SJSA1 (cell line): ENCODE results near the gene ERC1. TPM values are rescaled to one million over a fixed set of nuclear protein-coding genes. Genes with fewer than 3 reads are reported as not detected.

ENCODE experiments used
- DNase-seq, 2 experiments: peaks; one replicate each; pipeline ENCODE4 v3.0.0-alpha.2; 2015 to 2020; ENCODE audit warnings: low spot score in 2 of 2, low read depth in 1 of 2
- H3K27ac ChIP-seq: fragments of 250-450 bp; sonication (Bioruptor Pico); 2 replicates; pipeline ENCODE4 v1.5.1; 2020; ENCODE audit warnings: mild to moderate bottlenecking, moderate library complexity
- H3K27me3 ChIP-seq: fragments of 250-450 bp; sonication (Bioruptor Pico); replicated peaks from 2 replicates; pipeline ENCODE4 v1.5.1; 2020; ENCODE audit warnings: mild to moderate bottlenecking, moderate library complexity
- H3K36me3 ChIP-seq: fragments of 250-450 bp; sonication (Bioruptor Pico); 2 replicates; pipeline ENCODE4 v1.5.1; 2020; ENCODE audit warnings: mild to moderate bottlenecking
- H3K4me1 ChIP-seq: fragments of 250-450 bp; sonication (Bioruptor Pico); replicated peaks from 2 replicates; pipeline ENCODE4 v1.6.1; 2021; ENCODE audit warnings: mild to moderate bottlenecking
- H3K4me3 ChIP-seq: fragments of 250-450 bp; sonication (Bioruptor Pico); 2 replicates; pipeline ENCODE4 v1.5.1; 2020; ENCODE audit warnings: mild to moderate bottlenecking
- H3K9me3 ChIP-seq: fragments of 250-450 bp; sonication (Bioruptor Pico); replicated peaks from 2 replicates; pipeline ENCODE4 v1.5.1; 2020; ENCODE audit warnings: mild to moderate bottlenecking
- total RNA-seq: library from RNA; depleted of rRNA; stranded (reverse); fragments of >200 nt; shearing (Covaris generic); gene quantifications from 2 replicates; pipeline ENCODE4 v1.2.3, GENCODE V29; 2014

ERC1 gene
- total RNA-seq, 1 experiment from 2014 or later = 19.7 TPM

- no peak overlapping the region for H3K27ac ChIP-seq
- no peaks in the 10 kb centered on the region for H3K27me3 ChIP-seq
- no peak for DNase-seq
- no peak overlapping the region for H3K4me3 ChIP-seq
- H3K36me3 ChIP-seq = no peaks in the 10 kb centered on the region
- no peaks in the 10 kb centered on the region for H3K9me3 ChIP-seq
- H3K4me1 ChIP-seq = peaks cover 4% of the 10 kb centered on the region; the same call in 1 of the 2 replicates
These were observed 22.5 kb upstream of the ERC1 start for GRCh38 chr12:968545-968944.

GRCh38 chr12:969821-970220 is 21.2 kb upstream of the ERC1 start:
- H3K9me3 ChIP-seq = no peaks in the 10 kb centered on the region
- no peak for DNase-seq
- no peak overlapping the region for H3K4me3 ChIP-seq
- H3K4me1 ChIP-seq = peaks cover 4% of the 10 kb centered on the region; the same call in 1 of the 2 replicates
- no peaks in the 10 kb centered on the region for H3K36me3 ChIP-seq
- no peaks in the 10 kb centered on the region for H3K27me3 ChIP-seq
- H3K27ac ChIP-seq = no peak overlapping the region

- Histone ChIP-seq H3K27ac (no peak overlapping the region), H3K27me3 (no peaks in the 10 kb centered on the region)
- no peak for DNase-seq
These were observed 19.0 kb upstream of the ERC1 start for GRCh38 chr12:971991-972390.

GRCh38 chr12:974271-974862 is 16.7 kb upstream of the ERC1 start:
- Histone ChIP-seq H3K4me3 (no peak overlapping the region), H3K36me3 (no peaks in the 10 kb centered on the region), H3K27ac (no peak overlapping the region), H3K27me3 (no peaks in the 10 kb centered on the region), H3K9me3 (no peaks in the 10 kb centered on the region), H3K4me1 (no peaks in the 10 kb centered on the region)
- no peak for DNase-seq

More at GRCh38 chr12:971991-972390, 19.0 kb upstream of the ERC1 start:
- no peak overlapping the region for H3K4me3 ChIP-seq
- H3K9me3 ChIP-seq = no peaks in the 10 kb centered on the region
- H3K4me1 ChIP-seq = peaks cover 4% of the 10 kb centered on the region; the same call in 1 of the 2 replicates
- no peaks in the 10 kb centered on the region for H3K36me3 ChIP-seq

GRCh38 chr12:976644-977043 is 14.4 kb upstream of the ERC1 start:
- DNase-seq = no peak
- peaks cover 8% of the 10 kb centered on the region for H3K4me1 ChIP-seq
- no peaks in the 10 kb centered on the region for H3K27me3 ChIP-seq
- H3K27ac ChIP-seq = no peak overlapping the region
- H3K36me3 ChIP-seq = no peaks in the 10 kb centered on the region
- no peak overlapping the region for H3K4me3 ChIP-seq
- H3K9me3 ChIP-seq = no peaks in the 10 kb centered on the region

GRCh38 chr12:977156-977555 is 13.9 kb upstream of the ERC1 start:
- H3K4me3 ChIP-seq = no peak overlapping the region

GRCh38 chr12:979349-979748 is 11.7 kb upstream of the ERC1 start:
- Histone ChIP-seq H3K9me3 (no peaks in the 10 kb centered on the region), H3K36me3 (no peaks in the 10 kb centered on the region), H3K27me3 (no peaks in the 10 kb centered on the region), H3K4me1 (peaks cover 8% of the 10 kb centered on the region), H3K4me3 (no peak overlapping the region), H3K27ac (no peak overlapping the region)
- DNase-seq = no peak

More at GRCh38 chr12:977156-977555, 13.9 kb upstream of the ERC1 start:
- H3K4me1 ChIP-seq = peaks cover 8% of the 10 kb centered on the region
- DNase-seq = no peak
- no peaks in the 10 kb centered on the region for H3K9me3 ChIP-seq
- H3K36me3 ChIP-seq = no peaks in the 10 kb centered on the region
- no peaks in the 10 kb centered on the region for H3K27me3 ChIP-seq
- no peak overlapping the region for H3K27ac ChIP-seq

- Histone ChIP-seq H3K4me1 (peaks cover 8% of the 10 kb centered on the region), H3K27me3 (no peaks in the 10 kb centered on the region), H3K36me3 (no peaks in the 10 kb centered on the region), H3K27ac (no peak overlapping the region), H3K9me3 (no peaks in the 10 kb centered on the region), H3K4me3 (no peak overlapping the region)
- DNase-seq = peak; percentile 39 to 61
These were observed 9.7 kb upstream of the ERC1 start for GRCh38 chr12:981176-981828.

GRCh38 chr12:981961-982360 is 9.1 kb upstream of the ERC1 start:
- Histone ChIP-seq H3K9me3 (no peaks in the 10 kb centered on the region), H3K36me3 (no peaks in the 10 kb centered on the region), H3K4me3 (no peak overlapping the region), H3K4me1 (peaks cover 8% of the 10 kb centered on the region), H3K27ac (no peak overlapping the region), H3K27me3 (no peaks in the 10 kb centered on the region)
- DNase-seq = peak in 1 of 2 experiments; percentile 30

GRCh38 chr12:988646-989045 is 2.4 kb upstream of the ERC1 start:
- H3K27me3 ChIP-seq = no peaks in the 10 kb centered on the region
- H3K36me3 ChIP-seq = peaks cover 3% of the 10 kb centered on the region; the same call in 1 of the 2 replicates
- no peak overlapping the region for H3K27ac ChIP-seq
- H3K4me3 ChIP-seq = no peak overlapping the region
- no peak for DNase-seq
- H3K9me3 ChIP-seq = no peaks in the 10 kb centered on the region
- peaks cover 21% of the 10 kb centered on the region for H3K4me1 ChIP-seq

GRCh38 chr12:989051-989450 is 2.0 kb upstream of the ERC1 start:
- no peak overlapping the region for H3K4me3 ChIP-seq

GRCh38 chr12:989751-990660 is 1.0 kb upstream of the ERC1 start:
- no peaks in the 10 kb centered on the region for H3K9me3 ChIP-seq
- H3K27ac ChIP-seq = peak overlapping the region; percentile 96
- H3K4me1 ChIP-seq = peaks cover 21% of the 10 kb centered on the region
- peak; percentile 66 to 79 for DNase-seq
- no peaks in the 10 kb centered on the region for H3K27me3 ChIP-seq
- peak overlapping the region; percentile 98 for H3K4me3 ChIP-seq
- H3K36me3 ChIP-seq = peaks cover 3% of the 10 kb centered on the region; the same call in 1 of the 2 replicates

More at GRCh38 chr12:989051-989450, 2.0 kb upstream of the ERC1 start:
- Histone ChIP-seq H3K9me3 (no peaks in the 10 kb centered on the region), H3K27ac (peak overlapping the region; percentile 96), H3K4me1 (peaks cover 21% of the 10 kb centered on the region), H3K36me3 (peaks cover 3% of the 10 kb centered on the region; the same call in 1 of the 2 replicates), H3K27me3 (no peaks in the 10 kb centered on the region)
- no peak for DNase-seq

GRCh38 chr12:991350-992333 is 619 bp downstream of the ERC1 start:
- peak in 1 of 2 experiments; percentile 67 for DNase-seq
- peaks cover 27% of the 10 kb centered on the region for H3K4me1 ChIP-seq
- peak overlapping the region; percentile 98 for H3K4me3 ChIP-seq
- H3K27ac ChIP-seq = peak overlapping the region; percentile 96
- peaks cover 3% of the 10 kb centered on the region; the same call in 1 of the 2 replicates for H3K36me3 ChIP-seq
- no peaks in the 10 kb centered on the region for H3K27me3 ChIP-seq
- no peaks in the 10 kb centered on the region for H3K9me3 ChIP-seq
